Measurements from ENCODE around the gene CNTN1. TPM values are rescaled to one million over a fixed set of nuclear protein-coding genes. Genes with fewer than 3 reads are reported as not detected.

Gene CNTN1
- polyA plus RNA-seq = 1 to 10 TPM in 1 of 3 donors, under 1 TPM in 2; 0.11 to 1.7 (median 0.34) TPM

GRCh38 chr12:40691913-40692764 lies at the start of gene CNTN1:
TSS of gene CNTN1 (plus strand) at chr12:40692439.
- WGBS, 3 donors = 3 to 5% (median 3%) methylated on average over 30 to 31 of the region's 31 CpGs
- no peak within 1 kb of the TSS for H3K27ac ChIP-seq (ENCODE audit: low read depth, low read length)

- H3K27ac ChIP-seq (ENCODE audit: low read depth, low read length) = no peak overlapping the region
These were observed 48.7 kb upstream of the CNTN1 start for GRCh38 chr12:40643506-40643905.

- 55 to 60% (median 60%) methylated on average over 1 of the region's 1 CpG for WGBS, 3 donors
- no peak overlapping the region for H3K27ac ChIP-seq (ENCODE audit: low read depth, low read length)
These were observed 48.3 kb upstream of the CNTN1 start for GRCh38 chr12:40643976-40644375.

GRCh38 chr12:40644708-40645107 lies 47.5 kb upstream of the CNTN1 start:
- H3K27ac ChIP-seq (ENCODE audit: low read depth, low read length) = no peak overlapping the region
- WGBS, 3 donors = 69 to 81% (median 76%) methylated on average over 2 of the region's 2 CpGs

- WGBS, 3 donors = 67 to 83% (median 79%) methylated on average over 3 of the region's 3 CpGs
- H3K27ac ChIP-seq (ENCODE audit: low read depth, low read length) = no peak overlapping the region
These were observed 46.9 kb upstream of the CNTN1 start for GRCh38 chr12:40645361-40645760.

GRCh38 chr12:40646456-40646855 lies 45.8 kb upstream of the CNTN1 start:
- 32 to 47% (median 37%) methylated on average over 1 of the region's 1 CpG for WGBS, 3 donors
- no peak overlapping the region for H3K27ac ChIP-seq (ENCODE audit: low read depth, low read length)

GRCh38 chr12:40646911-40647310 lies 45.3 kb upstream of the CNTN1 start:
- no peak overlapping the region for H3K27ac ChIP-seq (ENCODE audit: low read depth, low read length)

GRCh38 chr12:40647651-40648050 lies 44.6 kb upstream of the CNTN1 start:
- H3K27ac ChIP-seq (ENCODE audit: low read depth, low read length) = no peak overlapping the region
- WGBS, 3 donors = 68 to 81% (median 80%) methylated on average over 2 of the region's 2 CpGs

- WGBS, 3 donors = 31 to 82% (median 80%) methylated on average over 1 of the region's 1 CpG
- H3K27ac ChIP-seq (ENCODE audit: low read depth, low read length) = no peak overlapping the region
These were observed 43.7 kb upstream of the CNTN1 start for GRCh38 chr12:40648519-40648918.

GRCh38 chr12:40650038-40650704 lies 42.1 kb upstream of the CNTN1 start:
- H3K27ac ChIP-seq (ENCODE audit: low read depth, low read length) = no peak overlapping the region
- 79 to 95% (median 80%) methylated on average over 1 of the region's 1 CpG for WGBS, 3 donors

- 57 to 73% (median 70%) methylated on average over 1 of the region's 1 CpG for WGBS, 3 donors
- no peak overlapping the region for H3K27ac ChIP-seq (ENCODE audit: low read depth, low read length)
These were observed 36.8 kb upstream of the CNTN1 start for GRCh38 chr12:40655451-40655850.

- 79 to 91% (median 88%) methylated on average over 4 of the region's 4 CpGs for WGBS, 3 donors
These were observed 29.9 kb upstream of the CNTN1 start for GRCh38 chr12:40662366-40662765.

GRCh38 chr12:40663781-40664180 lies 28.5 kb upstream of the CNTN1 start:
- no peak overlapping the region for H3K27ac ChIP-seq (ENCODE audit: low read depth, low read length)
- WGBS, 3 donors = 31 to 76% (median 76%) methylated on average over 1 of the region's 1 CpG

More at GRCh38 chr12:40662366-40662765, 29.9 kb upstream of the CNTN1 start:
- H3K27ac ChIP-seq (ENCODE audit: low read depth, low read length) = no peak overlapping the region

GRCh38 chr12:40668099-40668529 lies 24.1 kb upstream of the CNTN1 start:
- 20 to 35% (median 32%) methylated on average over 1 of the region's 1 CpG for WGBS, 3 donors
- H3K27ac ChIP-seq (ENCODE audit: low read depth, low read length) = no peak overlapping the region

GRCh38 chr12:40672741-40673271 lies 19.4 kb upstream of the CNTN1 start:
- WGBS, 3 donors = 26 to 27% (median 26%) methylated on average over 2 of the region's 2 CpGs
- no peak overlapping the region for H3K27ac ChIP-seq (ENCODE audit: low read depth, low read length)

- 77 to 89% (median 80%) methylated on average over 2 of the region's 2 CpGs for WGBS, 3 donors
These were observed 11.1 kb upstream of the CNTN1 start for GRCh38 chr12:40681148-40681547.

GRCh38 chr12:40684986-40685385 lies 7.3 kb upstream of the CNTN1 start:
- H3K27ac ChIP-seq (ENCODE audit: low read depth, low read length) = no peak overlapping the region
- 68 to 89% (median 80%) methylated on average over 4 of the region's 4 CpGs for WGBS, 3 donors

More at GRCh38 chr12:40681148-40681547, 11.1 kb upstream of the CNTN1 start:
- no peak overlapping the region for H3K27ac ChIP-seq (ENCODE audit: low read depth, low read length)

- 67 to 76% (median 72%) methylated on average over 8 of the region's 8 CpGs for WGBS, 3 donors
- no peak overlapping the region for H3K27ac ChIP-seq (ENCODE audit: low read depth, low read length)
These were observed 4.0 kb upstream of the CNTN1 start for GRCh38 chr12:40688085-40688725.

GRCh38 chr12:40689576-40689975 lies 2.7 kb upstream of the CNTN1 start:
- WGBS, 3 donors = 72 to 79% (median 75%) methylated on average over 2 of the region's 2 CpGs
- no peak overlapping the region for H3K27ac ChIP-seq (ENCODE audit: low read depth, low read length)

Measured in adipose tissue (tissue), 3 donors.